Measurements from ENCODE around the gene WWC1. TPM values are rescaled to one million over a fixed set of nuclear protein-coding genes. Genes with fewer than 3 reads are reported as not detected.

The WWC1 gene
- total RNA-seq, 1 donor from 2014 or later = 2.2 TPM

DNA sequence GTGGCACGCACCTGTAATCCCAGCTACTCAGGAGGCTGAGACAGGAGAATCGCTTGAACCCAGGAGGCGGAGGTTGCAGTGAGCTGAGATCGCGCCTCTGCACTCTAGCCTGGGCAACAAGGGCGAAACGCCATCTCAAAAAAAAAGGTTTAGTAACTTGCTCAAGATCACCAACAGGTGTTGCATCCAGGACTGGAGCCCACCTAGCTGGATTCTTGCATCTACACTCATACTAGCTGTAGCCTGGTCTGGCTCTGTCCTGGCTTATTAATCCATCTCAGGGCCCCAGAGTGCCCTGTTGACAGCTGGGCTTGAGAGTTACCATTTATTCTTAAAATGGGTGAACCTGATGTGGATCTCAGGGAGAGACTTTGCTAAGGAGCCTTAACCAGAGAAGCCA is 7.5 kb downstream of the WWC1 start:
- DNase-seq (ENCODE audit: extremely low spot score, unreplicated experiment) = no peak
- H3K9me3 Mint-ChIP-seq (ENCODE audit: unreplicated experiment) = no peaks in the 10 kb centered on the region
- no peaks in the 10 kb centered on the region for H3K36me3 Mint-ChIP-seq (ENCODE audit: unreplicated experiment)
- H3K4me1 Mint-ChIP-seq (ENCODE audit: unreplicated experiment) = peaks cover 17% of the 10 kb centered on the region
- H3K27me3 Mint-ChIP-seq (ENCODE audit: unreplicated experiment) = no peaks in the 10 kb centered on the region
- no peak overlapping the region for H3K4me3 Mint-ChIP-seq (ENCODE audit: unreplicated experiment)
- no peak overlapping the region for H3K27ac Mint-ChIP-seq (ENCODE audit: unreplicated experiment)
- TF ChIP-seq CTCF (IDR thresholded peaks at IDR 0.05) = no peak

GRCh38 chr5:168299372-168299771 is 7.9 kb downstream of the WWC1 start:
- Mint-ChIP-seq H3K9me3 (ENCODE audit: unreplicated experiment) (no peaks in the 10 kb centered on the region), H3K27me3 (ENCODE audit: unreplicated experiment) (no peaks in the 10 kb centered on the region), H3K36me3 (ENCODE audit: unreplicated experiment) (no peaks in the 10 kb centered on the region), H3K27ac (ENCODE audit: unreplicated experiment) (no peak overlapping the region), H3K4me3 (ENCODE audit: unreplicated experiment) (no peak overlapping the region), H3K4me1 (ENCODE audit: unreplicated experiment) (peaks cover 14% of the 10 kb centered on the region)
- no peak for TF ChIP-seq CTCF (IDR thresholded peaks at IDR 0.05)
- no peak for DNase-seq (ENCODE audit: extremely low spot score, unreplicated experiment)

GRCh38 chr5:168300326-168301182 is 9.1 kb downstream of the WWC1 start:
- no peaks in the 10 kb centered on the region for H3K27me3 Mint-ChIP-seq (ENCODE audit: unreplicated experiment)
- no peaks in the 10 kb centered on the region for H3K9me3 Mint-ChIP-seq (ENCODE audit: unreplicated experiment)
- TF ChIP-seq CTCF (IDR thresholded peaks at IDR 0.05) = no peak
- no peak overlapping the region for H3K27ac Mint-ChIP-seq (ENCODE audit: unreplicated experiment)
- DNase-seq (ENCODE audit: extremely low spot score, unreplicated experiment) = no peak
- peaks cover 6% of the 10 kb centered on the region for H3K4me1 Mint-ChIP-seq (ENCODE audit: unreplicated experiment)
- H3K4me3 Mint-ChIP-seq (ENCODE audit: unreplicated experiment) = no peak overlapping the region
- H3K36me3 Mint-ChIP-seq (ENCODE audit: unreplicated experiment) = no peaks in the 10 kb centered on the region

- no peaks in the 10 kb centered on the region for H3K27me3 Mint-ChIP-seq (ENCODE audit: unreplicated experiment)
- H3K9me3 Mint-ChIP-seq (ENCODE audit: unreplicated experiment) = no peaks in the 10 kb centered on the region
- TF ChIP-seq CTCF (IDR thresholded peaks at IDR 0.05) = no peak
- no peak for DNase-seq (ENCODE audit: extremely low spot score, unreplicated experiment)
- H3K36me3 Mint-ChIP-seq (ENCODE audit: unreplicated experiment) = no peaks in the 10 kb centered on the region
- H3K27ac Mint-ChIP-seq (ENCODE audit: unreplicated experiment) = no peak overlapping the region
- no peak overlapping the region for H3K4me3 Mint-ChIP-seq (ENCODE audit: unreplicated experiment)
- no peaks in the 10 kb centered on the region for H3K4me1 Mint-ChIP-seq (ENCODE audit: unreplicated experiment)
Observed at GRCh38 chr5:168301593-168302390, 10.3 kb downstream of the WWC1 start.

DNA sequence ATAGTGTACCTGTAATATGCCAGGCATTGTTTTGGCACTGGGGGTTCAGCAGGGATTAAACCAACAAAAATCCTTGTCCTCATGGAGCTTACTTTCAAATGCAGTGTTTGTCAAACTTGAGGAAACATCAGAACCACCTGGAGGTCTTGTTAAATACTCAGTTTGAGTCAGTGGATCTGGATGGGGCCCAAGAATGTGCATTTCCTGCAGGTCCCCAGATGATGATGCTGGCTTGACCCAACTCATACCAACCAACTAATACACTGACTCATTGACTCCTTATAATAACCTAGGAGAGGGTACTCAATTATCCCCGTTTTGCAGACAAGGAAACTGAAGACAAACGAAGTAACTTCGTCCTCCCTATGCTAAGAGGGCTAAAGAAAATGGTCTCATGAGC is 11.3 kb downstream of the WWC1 start:
- H3K27me3 Mint-ChIP-seq (ENCODE audit: unreplicated experiment) = no peaks in the 10 kb centered on the region

More for the DNA sequence above, 11.3 kb downstream of the WWC1 start:
- no peak for TF ChIP-seq CTCF (IDR thresholded peaks at IDR 0.05)
- no peaks in the 10 kb centered on the region for H3K9me3 Mint-ChIP-seq (ENCODE audit: unreplicated experiment)
- no peaks in the 10 kb centered on the region for H3K4me1 Mint-ChIP-seq (ENCODE audit: unreplicated experiment)
- H3K27ac Mint-ChIP-seq (ENCODE audit: unreplicated experiment) = no peak overlapping the region
- DNase-seq (ENCODE audit: extremely low spot score, unreplicated experiment) = no peak
- no peak overlapping the region for H3K4me3 Mint-ChIP-seq (ENCODE audit: unreplicated experiment)
- no peaks in the 10 kb centered on the region for H3K36me3 Mint-ChIP-seq (ENCODE audit: unreplicated experiment)
